HepG2 (cell line): Measurements from ENCODE around the gene IL12B. TPM values are rescaled to one million over a fixed set of nuclear protein-coding genes. Genes with fewer than 3 reads are reported as not detected.

ENCODE experiments used
- GRHL1 ChIP-seq: sonication (generic); formaldehyde crosslinking; conservative IDR thresholded peaks from 2 replicates; pipeline ENCODE4 v1.8.0; 2022; ENCODE audit warnings: missing genetic modification reagents
- TFE3 ChIP-seq: IDR thresholded peaks from 2 replicates; pipeline ENCODE4 v1.6.1; 2016
- ZBTB8A ChIP-seq: sonication (generic); formaldehyde crosslinking; IDR thresholded peaks from 2 replicates; pipeline ENCODE4 v1.4.0; 2020; ENCODE audit warnings: mild to moderate bottlenecking, low read depth, missing genetic modification reagents, borderline replicate concordance
- ZNF512 ChIP-seq: sonication (generic); formaldehyde crosslinking; IDR thresholded peaks from 2 replicates; pipeline ENCODE4 v1.4.0; 2020; ENCODE audit warnings: mild to moderate bottlenecking, missing genetic modification reagents
- polyA plus RNA-seq, 8 experiments: library from polyadenylated mRNA; depleted of rRNA in 3 of 8; stranded (reverse) in 7 of 8; unstranded in 1 of 8; fragments of >200 nt; fragmentation: Illumina TruSeq in 4 of 8; extraction: Trizol in 4 of 8; gene quantifications; 2 replicates each; pipeline versions ENCODE4 v1.2.1 to v1.2.3, GENCODE V29; 2011 to 2016; ENCODE audit warnings: low read depth in 4 of 8, missing spikeins in 1 of 8, mixed read lengths in 1 of 8; ENCODE audit not compliant: insufficient read depth in 1 of 8
- total RNA-seq, 5 experiments: library from RNA; depleted of rRNA; stranded (reverse); fragments of >200 nt; fragmentation: Illumina TruSeq; extraction: Trizol; gene quantifications; 2 replicates each; pipeline ENCODE4 v1.2.3, GENCODE V29; 2016; ENCODE audit warnings: low read depth in 1 of 5
- TF ChIP-seq, protein P1 (sequence below), 2 experiments: sonication (generic) in 1 of 2; formaldehyde crosslinking in 1 of 2; IDR thresholded peaks; 2 replicates each; pipeline versions ENCODE4 v1.6.1 to v1.9.0; 2014 to 2022; ENCODE audit warnings: antibody characterized with exemption in 1 of 2, borderline replicate concordance in 1 of 2, inconsistent platforms in 1 of 2, low read depth in 1 of 2, missing genetic modification reagents in 1 of 2
- TF ChIP-seq, protein P2 (sequence below): sonication (generic); formaldehyde crosslinking; IDR thresholded peaks from 2 replicates; pipeline ENCODE4 v1.5.0; 2020; ENCODE audit warnings: mild to moderate bottlenecking, missing genetic modification reagents
- TF ChIP-seq, protein P3 (sequence below): sonication (generic); formaldehyde crosslinking; IDR thresholded peaks from 2 replicates; pipeline ENCODE4 v1.4.0; 2020; ENCODE audit warnings: missing genetic modification reagents, borderline replicate concordance

IL12B gene
- total and polyA plus RNA-seq, 2 of the 13 experiments (the other 11 are each of a cell fraction or from before 2014, with no cell fraction given): not detected

- TF ChIP-seq GRHL1 (CRISPR knock-in tag): no peak
- TF ChIP-seq, protein P1, sequence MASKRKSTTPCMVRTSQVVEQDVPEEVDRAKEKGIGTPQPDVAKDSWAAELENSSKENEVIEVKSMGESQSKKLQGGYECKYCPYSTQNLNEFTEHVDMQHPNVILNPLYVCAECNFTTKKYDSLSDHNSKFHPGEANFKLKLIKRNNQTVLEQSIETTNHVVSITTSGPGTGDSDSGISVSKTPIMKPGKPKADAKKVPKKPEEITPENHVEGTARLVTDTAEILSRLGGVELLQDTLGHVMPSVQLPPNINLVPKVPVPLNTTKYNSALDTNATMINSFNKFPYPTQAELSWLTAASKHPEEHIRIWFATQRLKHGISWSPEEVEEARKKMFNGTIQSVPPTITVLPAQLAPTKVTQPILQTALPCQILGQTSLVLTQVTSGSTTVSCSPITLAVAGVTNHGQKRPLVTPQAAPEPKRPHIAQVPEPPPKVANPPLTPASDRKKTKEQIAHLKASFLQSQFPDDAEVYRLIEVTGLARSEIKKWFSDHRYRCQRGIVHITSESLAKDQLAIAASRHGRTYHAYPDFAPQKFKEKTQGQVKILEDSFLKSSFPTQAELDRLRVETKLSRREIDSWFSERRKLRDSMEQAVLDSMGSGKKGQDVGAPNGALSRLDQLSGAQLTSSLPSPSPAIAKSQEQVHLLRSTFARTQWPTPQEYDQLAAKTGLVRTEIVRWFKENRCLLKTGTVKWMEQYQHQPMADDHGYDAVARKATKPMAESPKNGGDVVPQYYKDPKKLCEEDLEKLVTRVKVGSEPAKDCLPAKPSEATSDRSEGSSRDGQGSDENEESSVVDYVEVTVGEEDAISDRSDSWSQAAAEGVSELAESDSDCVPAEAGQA (IDR thresholded peaks at IDR 0.05; ENCODE audit: low read depth): no peak
- TF ChIP-seq, protein P1 (CRISPR knock-in tag; IDR thresholded peaks at IDR 0.05; ENCODE audit: borderline replicate concordance): no peak
- TF ChIP-seq ZBTB8A (CRISPR knock-in tag): no peak
- no peak for TF ChIP-seq TFE3 (CRISPR knock-in tag)
- TF ChIP-seq ZNF512 (CRISPR knock-in tag): no peak
- TF ChIP-seq, protein P2, sequence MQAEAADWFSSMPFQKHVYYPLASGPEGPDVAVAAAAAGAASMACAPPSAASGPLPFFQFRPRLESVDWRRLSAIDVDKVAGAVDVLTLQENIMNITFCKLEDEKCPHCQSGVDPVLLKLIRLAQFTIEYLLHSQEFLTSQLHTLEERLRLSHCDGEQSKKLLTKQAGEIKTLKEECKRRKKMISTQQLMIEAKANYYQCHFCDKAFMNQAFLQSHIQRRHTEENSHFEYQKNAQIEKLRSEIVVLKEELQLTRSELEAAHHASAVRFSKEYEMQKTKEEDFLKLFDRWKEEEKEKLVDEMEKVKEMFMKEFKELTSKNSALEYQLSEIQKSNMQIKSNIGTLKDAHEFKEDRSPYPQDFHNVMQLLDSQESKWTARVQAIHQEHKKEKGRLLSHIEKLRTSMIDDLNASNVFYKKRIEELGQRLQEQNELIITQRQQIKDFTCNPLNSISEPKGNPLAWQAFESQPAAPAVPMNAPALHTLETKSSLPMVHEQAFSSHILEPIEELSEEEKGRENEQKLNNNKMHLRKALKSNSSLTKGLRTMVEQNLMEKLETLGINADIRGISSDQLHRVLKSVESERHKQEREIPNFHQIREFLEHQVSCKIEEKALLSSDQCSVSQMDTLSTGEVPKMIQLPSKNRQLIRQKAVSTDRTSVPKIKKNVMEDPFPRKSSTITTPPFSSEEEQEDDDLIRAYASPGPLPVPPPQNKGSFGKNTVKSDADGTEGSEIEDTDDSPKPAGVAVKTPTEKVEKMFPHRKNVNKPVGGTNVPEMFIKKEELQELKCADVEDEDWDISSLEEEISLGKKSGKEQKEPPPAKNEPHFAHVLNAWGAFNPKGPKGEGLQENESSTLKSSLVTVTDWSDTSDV (CRISPR knock-in tag): no peak
- TF ChIP-seq, protein P3, sequence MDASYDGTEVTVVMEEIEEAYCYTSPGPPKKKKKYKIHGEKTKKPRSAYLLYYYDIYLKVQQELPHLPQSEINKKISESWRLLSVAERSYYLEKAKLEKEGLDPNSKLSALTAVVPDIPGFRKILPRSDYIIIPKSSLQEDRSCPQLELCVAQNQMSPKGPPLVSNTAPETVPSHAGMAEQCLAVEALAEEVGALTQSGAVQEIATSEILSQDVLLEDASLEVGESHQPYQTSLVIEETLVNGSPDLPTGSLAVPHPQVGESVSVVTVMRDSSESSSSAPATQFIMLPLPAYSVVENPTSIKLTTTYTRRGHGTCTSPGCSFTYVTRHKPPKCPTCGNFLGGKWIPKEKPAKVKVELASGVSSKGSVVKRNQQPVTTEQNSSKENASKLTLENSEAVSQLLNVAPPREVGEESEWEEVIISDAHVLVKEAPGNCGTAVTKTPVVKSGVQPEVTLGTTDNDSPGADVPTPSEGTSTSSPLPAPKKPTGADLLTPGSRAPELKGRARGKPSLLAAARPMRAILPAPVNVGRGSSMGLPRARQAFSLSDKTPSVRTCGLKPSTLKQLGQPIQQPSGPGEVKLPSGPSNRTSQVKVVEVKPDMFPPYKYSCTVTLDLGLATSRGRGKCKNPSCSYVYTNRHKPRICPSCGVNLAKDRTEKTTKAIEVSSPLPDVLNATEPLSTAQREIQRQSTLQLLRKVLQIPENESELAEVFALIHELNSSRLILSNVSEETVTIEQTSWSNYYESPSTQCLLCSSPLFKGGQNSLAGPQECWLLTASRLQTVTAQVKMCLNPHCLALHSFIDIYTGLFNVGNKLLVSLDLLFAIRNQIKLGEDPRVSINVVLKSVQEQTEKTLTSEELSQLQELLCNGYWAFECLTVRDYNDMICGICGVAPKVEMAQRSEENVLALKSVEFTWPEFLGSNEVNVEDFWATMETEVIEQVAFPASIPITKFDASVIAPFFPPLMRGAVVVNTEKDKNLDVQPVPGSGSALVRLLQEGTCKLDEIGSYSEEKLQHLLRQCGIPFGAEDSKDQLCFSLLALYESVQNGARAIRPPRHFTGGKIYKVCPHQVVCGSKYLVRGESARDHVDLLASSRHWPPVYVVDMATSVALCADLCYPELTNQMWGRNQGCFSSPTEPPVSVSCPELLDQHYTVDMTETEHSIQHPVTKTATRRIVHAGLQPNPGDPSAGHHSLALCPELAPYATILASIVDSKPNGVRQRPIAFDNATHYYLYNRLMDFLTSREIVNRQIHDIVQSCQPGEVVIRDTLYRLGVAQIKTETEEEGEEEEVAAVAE (CRISPR knock-in tag): no peak
These were observed 60.6 kb downstream of the IL12B start (continued) for GRCh38 chr5:159269723-159270122.
